VCaP (cell line): ENCODE results near the gene CCDC157.
"Not testable (repeated sequence)": the region's sequence is repeated elsewhere in the genome, so short reads cannot be mapped to it uniquely, and the experiment has no call there.

Experiments used
- H3K27ac ChIP-seq: fragments of 450-650 bp; 2 replicates; pipeline ENCODE4 v1.5.1; 2017
- TF ChIP-seq, protein P1 (sequence below): fragments of 450-650 bp; conservative IDR thresholded peaks from 2 replicates; pipeline ENCODE4 v1.5.1; 2017; ENCODE audit warnings: mild to moderate bottlenecking, moderate library complexity

Gene CCDC157

DNA sequence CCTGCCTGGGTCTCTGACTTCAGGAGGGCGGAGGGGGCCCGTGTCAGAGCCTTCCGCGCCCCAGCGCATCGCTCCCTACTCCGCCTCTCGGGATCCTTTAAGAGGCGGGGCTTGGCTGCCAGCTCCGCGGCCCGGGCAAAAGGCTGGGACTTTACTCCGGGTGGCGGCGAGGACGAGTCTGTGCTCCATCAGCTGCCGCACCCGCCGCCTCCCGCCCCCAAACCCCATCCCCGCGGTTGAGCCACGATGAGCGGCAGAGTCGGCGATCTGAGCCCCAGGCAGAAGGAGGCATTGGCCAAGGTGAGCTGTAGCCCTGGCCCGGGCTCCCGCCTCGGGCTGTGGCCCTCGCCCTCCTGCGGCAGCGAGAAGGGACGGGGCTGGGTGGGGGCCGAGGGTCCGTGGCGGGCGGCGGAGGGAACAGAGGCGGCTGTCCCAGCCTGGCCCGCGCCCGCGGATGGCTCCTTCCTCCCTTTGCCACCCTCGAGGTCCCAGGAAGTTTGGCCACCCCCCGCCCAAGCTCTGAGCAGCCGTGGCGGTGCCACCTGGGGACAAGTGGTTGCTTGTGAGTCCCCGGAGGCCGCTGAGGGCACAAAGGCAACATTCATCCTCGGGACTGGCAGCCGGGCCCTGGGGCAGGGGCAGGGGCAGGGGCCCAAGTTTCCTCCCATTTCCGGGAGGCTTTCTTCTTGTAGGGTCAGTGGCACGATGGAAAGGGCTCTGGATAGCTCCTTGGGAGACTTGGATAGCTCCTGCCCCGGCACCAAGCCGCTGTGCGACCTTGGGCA, 40.3 kb downstream of the CCDC157 start, which contains the start of gene SEC14L2:
TSS of gene SEC14L2 (plus strand) at position 148 of the 785 bp plus-strand sequence. CDS start at position 247, 99 bp downstream.
- TF ChIP-seq, protein P1, sequence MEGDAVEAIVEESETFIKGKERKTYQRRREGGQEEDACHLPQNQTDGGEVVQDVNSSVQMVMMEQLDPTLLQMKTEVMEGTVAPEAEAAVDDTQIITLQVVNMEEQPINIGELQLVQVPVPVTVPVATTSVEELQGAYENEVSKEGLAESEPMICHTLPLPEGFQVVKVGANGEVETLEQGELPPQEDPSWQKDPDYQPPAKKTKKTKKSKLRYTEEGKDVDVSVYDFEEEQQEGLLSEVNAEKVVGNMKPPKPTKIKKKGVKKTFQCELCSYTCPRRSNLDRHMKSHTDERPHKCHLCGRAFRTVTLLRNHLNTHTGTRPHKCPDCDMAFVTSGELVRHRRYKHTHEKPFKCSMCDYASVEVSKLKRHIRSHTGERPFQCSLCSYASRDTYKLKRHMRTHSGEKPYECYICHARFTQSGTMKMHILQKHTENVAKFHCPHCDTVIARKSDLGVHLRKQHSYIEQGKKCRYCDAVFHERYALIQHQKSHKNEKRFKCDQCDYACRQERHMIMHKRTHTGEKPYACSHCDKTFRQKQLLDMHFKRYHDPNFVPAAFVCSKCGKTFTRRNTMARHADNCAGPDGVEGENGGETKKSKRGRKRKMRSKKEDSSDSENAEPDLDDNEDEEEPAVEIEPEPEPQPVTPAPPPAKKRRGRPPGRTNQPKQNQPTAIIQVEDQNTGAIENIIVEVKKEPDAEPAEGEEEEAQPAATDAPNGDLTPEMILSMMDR = no peak
- peak within 1 kb of the TSS; percentile 75 for H3K27ac ChIP-seq

DNA sequence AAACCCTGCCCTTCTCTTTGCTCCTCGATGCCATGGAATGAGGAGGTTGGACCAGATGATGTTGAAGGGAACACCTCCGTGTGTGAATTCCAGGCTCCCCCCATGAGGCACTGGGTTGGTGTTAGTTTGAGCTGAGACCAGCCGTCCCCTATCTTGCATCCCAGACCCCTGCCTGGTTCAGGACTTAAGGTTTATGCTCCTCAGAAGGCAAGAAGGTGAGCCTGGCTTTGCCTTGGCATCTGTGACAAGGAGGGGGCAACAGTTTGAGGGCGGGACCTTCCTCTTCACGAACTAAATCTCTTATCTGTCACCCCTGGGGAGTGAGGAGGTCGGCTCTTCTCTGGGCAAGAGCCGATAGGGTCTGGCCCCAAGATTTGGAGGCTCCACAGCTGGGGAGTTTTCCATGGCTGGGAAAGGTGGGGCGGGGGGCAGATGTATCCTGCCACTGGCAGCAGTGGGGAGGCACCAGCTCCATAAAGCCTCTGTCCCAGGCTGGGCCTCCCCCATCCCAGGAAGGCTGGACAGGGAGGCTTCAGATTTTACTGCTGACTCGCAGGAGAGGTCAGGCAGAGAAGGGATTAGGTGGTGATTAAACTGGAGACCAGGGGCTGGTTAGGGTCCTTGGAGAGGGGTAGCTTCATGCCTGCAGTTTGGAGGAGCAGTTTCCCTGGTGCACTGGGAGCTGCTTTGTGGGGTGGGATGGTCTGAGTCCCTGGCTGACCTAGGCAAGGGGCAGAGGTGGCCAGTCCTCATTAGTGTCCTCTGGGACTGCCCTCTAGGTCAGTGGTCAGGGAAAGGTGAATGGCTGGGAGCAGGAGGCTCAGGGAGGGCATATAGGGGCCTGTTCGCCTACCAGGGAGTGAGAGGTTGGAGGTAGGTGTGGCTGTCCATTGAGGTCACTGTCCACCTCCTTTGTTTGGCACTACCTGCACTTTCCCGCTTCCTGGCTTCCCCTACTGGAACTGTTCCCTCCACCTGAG, 41.1 kb downstream of the CCDC157 start:
- peak overlapping the region; percentile 75; the same call in 1 of the 2 replicates for H3K27ac ChIP-seq
- TF ChIP-seq, protein P1 = no peak

DNA sequence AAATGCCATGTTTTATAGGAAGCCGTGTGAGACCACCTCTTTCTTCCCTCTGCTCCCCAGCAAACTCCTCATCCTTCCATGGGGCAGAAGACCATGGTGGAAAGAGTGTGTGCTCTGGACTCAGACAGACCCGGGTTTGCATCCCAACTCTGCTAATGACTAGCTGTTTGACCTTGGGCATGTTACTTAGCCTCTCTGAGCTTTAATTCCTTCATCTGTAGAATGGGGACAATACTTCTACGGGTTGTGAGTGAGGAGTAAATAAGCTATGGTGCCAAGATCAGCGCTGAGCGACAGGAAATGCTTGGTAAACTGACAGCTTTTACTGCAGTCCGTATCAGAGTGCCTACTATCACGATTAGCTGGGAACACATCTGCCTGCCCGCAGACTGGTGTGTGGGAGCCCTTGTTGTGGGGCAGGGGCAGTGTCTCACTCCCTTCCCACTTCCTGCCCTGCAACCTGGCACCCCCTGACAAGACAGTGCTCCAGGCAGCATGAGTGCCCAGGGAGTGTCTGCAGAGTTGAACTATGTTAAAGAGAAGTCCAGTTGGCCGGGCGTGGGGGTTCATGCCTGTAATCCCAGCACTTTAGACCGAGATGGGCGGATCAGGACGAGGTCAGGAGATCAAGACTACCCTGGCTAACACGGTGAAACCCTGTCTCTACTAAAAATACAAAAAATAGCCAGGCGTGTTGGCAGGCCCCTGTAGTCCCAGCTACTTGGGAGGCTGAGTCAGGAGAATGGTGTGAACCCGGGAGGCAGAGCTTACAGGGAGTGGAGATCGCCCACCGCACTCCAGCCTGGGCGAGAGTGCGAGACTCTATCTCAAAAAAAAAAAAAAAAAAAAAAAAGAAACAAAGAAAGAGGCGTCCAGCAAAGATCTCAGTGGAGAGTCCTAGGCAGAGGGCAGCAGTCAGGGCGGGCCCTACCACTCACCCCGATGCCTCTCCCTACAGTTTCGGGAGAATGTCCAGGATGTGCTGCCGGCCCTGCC, 42.2 kb downstream of the CCDC157 start:
- H3K27ac ChIP-seq = no peak overlapping the region
- TF ChIP-seq, protein P1 = no peak

DNA sequence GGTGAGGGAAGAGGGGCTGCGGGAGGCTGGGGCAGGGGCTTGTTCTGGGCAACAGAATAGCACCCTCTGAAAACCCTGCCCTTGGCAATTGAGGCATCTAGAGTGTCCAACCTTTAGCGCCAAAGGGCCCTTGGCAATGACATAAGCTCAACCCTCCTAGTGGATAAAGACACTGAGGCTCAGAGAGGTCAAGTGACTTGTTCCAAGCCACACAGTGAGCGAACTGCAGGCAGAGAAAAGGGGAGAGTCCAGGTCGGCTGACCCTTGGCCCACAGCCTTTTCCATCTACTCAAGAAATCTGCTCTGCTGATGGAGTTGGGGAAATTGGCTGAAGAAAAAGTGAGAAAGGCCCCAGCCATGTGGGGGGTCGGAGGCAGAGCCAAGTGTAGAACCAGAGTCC, 42.9 kb downstream of the CCDC157 start:
- no peak overlapping the region for H3K27ac ChIP-seq
- TF ChIP-seq, protein P1 = no peak

DNA sequence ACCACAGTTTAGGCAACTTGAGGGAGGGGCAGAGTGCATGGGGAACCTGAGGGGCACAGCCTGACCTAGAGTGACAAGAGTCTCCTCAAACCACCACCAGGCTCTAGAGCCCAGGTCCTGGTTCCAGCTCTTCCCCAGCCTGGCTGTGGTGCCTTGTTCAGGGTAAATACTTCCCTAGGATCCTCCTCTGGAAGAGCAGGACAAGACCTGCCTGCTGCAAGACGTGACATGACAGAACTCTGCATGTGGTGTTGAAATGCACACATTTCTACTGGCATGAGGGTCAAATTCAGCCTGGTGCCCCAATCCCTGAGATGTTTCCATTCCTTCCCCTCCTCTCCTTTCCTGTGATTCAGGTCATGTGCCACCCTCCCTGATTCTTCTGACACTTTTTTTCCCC, 43.4 kb downstream of the CCDC157 start:
- TF ChIP-seq, protein P1 = no peak
- no peak overlapping the region for H3K27ac ChIP-seq

DNA sequence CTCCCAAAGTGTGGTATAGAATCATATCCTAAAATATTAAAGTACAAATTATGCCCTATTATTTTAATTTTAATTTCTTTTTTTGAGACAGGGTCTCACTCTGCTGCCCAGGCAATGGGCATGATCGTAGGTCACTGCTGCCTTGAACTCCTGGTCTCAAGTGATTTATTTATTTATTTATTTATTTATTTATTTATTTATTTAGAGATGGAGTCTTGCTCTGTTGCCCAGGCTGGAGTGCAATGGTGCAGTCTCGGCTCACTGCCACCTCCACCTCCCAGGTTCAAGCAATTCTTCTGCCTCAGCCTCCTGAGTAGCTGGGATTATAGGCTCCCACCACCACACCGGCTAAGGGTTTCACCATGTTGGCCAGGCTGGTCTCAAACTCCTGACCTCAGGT, 44.2 kb downstream of the CCDC157 start:
- not testable (repeated sequence) for H3K27ac ChIP-seq

DNA sequence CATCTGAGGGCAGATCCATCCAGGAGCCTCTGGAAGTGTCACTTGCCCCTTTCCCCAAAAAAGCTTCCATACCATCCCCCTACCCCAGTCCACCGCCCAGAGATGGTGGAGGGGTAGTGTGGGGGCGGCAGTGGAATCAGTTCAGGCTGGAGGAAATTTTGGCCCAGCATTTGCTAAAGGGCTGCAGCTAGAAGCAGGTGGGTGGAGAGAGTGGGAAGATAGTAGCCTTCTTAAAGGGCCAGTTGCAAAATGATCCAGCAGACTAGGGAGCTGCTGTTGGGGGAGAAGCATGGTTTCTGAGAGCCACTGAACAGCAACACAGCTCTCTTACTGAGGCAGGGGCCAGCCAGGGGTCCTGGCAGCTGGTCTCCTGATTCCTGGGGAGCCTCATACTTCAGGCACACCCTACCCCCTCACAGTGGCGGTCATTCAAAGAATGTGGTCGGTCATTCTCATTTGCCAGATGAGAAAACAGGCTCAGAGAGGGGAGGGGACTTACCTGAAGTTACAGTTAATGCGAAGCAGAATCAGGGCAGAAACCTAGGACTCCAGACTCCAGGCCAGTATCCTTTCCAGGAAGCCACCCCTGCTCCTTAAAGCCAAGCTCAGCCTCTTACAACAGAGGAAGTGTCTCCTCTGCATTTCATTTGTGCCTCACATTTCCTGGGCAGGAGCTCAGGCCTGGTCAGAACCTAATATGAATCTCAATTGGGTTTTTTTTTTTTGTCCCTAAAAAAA, 45.4 kb downstream of the CCDC157 start:
- TF ChIP-seq, protein P1 = no peak
- H3K27ac ChIP-seq = no peak overlapping the region

DNA sequence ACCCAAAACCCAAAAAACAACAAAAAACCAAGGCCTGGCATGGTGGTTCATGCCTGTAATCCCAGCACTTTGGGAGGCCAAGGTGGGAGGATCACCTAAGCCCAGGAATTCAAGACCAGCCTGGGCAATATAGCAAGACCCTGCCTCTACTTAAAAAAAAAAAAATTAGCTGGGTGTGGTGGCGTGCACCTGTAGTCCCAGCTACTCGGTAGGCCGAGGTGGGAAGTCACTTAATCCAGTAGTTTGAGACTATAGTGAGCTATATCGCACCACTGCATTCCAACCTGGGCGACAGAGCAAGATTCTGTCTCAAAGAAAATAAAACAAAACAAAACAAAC, 45.9 kb downstream of the CCDC157 start:
- H3K27ac ChIP-seq = not testable (repeated sequence)
